ENCODE measurements around the gene ATXN10. TPM values are rescaled to one million over a fixed set of nuclear protein-coding genes. Genes with fewer than 3 reads are reported as not detected.

ATXN10 gene
- total and polyA plus RNA-seq, 12 donors = 11.8 to 169 (median 142) TPM

DNA sequence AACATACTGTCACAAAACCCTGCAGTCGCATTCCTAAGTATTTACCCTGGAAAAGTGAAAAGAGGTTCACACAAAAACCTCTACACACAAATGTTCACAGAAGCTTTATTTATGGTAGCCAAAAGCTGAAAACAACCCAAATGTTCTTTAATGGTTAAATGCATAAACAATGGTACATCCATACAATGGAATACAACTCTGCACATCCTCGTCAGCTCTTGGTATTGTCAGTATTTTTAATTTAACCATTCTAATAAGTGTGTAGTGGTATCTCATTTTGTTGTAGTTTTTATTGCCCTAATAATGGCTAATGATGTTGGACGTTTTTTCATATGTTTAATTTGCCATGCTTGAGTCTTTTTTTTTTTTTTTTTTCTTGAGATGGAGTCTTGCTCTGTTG, 99.4 kb downstream of the ATXN10 start:
- no peak overlapping the region for H3K27ac ChIP-seq
- TF ChIP-seq, protein P1, sequence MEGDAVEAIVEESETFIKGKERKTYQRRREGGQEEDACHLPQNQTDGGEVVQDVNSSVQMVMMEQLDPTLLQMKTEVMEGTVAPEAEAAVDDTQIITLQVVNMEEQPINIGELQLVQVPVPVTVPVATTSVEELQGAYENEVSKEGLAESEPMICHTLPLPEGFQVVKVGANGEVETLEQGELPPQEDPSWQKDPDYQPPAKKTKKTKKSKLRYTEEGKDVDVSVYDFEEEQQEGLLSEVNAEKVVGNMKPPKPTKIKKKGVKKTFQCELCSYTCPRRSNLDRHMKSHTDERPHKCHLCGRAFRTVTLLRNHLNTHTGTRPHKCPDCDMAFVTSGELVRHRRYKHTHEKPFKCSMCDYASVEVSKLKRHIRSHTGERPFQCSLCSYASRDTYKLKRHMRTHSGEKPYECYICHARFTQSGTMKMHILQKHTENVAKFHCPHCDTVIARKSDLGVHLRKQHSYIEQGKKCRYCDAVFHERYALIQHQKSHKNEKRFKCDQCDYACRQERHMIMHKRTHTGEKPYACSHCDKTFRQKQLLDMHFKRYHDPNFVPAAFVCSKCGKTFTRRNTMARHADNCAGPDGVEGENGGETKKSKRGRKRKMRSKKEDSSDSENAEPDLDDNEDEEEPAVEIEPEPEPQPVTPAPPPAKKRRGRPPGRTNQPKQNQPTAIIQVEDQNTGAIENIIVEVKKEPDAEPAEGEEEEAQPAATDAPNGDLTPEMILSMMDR (IDR thresholded peaks at IDR 0.05) = no peak
- H3K9me3 ChIP-seq = peaks cover 0 to 7% (median 0%) of the 10 kb centered on the region in 11 donors
- ATAC-seq (no peak), DNase-seq (no peak)
- H3K4me1 ChIP-seq = peaks cover 0 to 8% (median 0%) of the 10 kb centered on the region in 9 donors
- no peak overlapping the region for H3K4me3 ChIP-seq
- 95 to 96% methylated on average over 3 of the region's 3 CpGs for WGBS, 2 donors
- H3K27me3 ChIP-seq = no peaks in the 10 kb centered on the region
- intact Hi-C loops (cut with DNase I) = no loop called here
- H3K36me3 ChIP-seq = peaks cover 0 to 15% (median 0%) of the 10 kb centered on the region in 9 donors

DNA sequence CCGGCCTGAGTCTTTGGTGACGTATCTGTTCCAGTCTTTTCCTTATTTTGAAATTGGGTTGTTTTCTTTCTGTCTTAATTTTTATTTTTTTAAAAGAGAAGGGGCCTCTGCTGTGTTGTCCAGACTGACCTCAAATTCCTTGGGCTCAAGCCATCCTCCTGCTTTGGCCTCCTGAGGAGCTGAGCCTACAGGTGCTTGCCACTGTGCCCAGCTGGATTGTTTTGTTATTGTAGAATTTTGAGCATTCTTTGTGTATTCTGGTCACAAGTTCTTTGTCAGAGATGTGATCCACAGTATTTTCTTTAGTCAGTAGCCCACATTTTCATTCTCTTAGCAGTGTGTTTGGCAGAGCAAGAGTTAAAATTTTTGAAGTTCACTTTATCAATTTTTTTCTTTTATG, 100.1 kb downstream of the ATXN10 start:
- DNase-seq = no peak
- H3K4me1 ChIP-seq = peaks cover 0 to 8% (median 0%) of the 10 kb centered on the region in 9 donors
- no peaks in the 10 kb centered on the region for H3K27me3 ChIP-seq
- peaks cover 0 to 7% (median 0%) of the 10 kb centered on the region in 11 donors for H3K9me3 ChIP-seq
- 98 to 100% methylated on average over 2 of the region's 2 CpGs for WGBS, 2 donors
- no peak overlapping the region for H3K4me3 ChIP-seq
- intact Hi-C loops (cut with DNase I) = no loop called here
- no peak for ATAC-seq
- H3K27ac ChIP-seq = no peak overlapping the region
- TF ChIP-seq, protein P1 (IDR thresholded peaks at IDR 0.05) = no peak
- H3K36me3 ChIP-seq = peaks cover 0 to 15% (median 0%) of the 10 kb centered on the region in 9 donors

DNA sequence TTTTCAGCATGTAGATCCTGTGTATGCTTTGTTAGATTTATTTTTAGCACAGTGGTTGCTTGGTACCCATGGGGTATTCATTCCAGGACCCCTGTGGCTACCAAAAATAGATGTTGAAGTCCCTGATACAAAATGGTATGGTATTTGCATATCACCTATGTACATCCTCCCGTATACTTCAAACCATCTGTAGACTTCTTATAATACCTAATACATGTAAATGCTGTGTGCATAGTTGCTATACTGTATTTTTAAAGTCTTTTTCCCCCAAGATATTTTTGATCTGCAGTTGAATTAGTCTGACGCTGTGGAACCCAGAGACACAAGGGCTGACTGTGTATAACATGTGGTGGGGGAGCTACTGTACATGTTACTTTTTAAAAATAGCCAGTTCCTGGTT, 101.1 kb downstream of the ATXN10 start:
- WGBS, 2 donors = 74 to 79% methylated on average over 2 of the region's 2 CpGs
- ATAC-seq = no peak
- TF ChIP-seq, protein P1 (IDR thresholded peaks at IDR 0.05) = no peak
- no peaks in the 10 kb centered on the region for H3K27me3 ChIP-seq
- intact Hi-C loops (cut with DNase I) = no loop called here
- no peak overlapping the region for H3K27ac ChIP-seq
- H3K36me3 ChIP-seq = peaks cover 0 to 16% (median 0%) of the 10 kb centered on the region in 9 donors
- H3K4me1 ChIP-seq = peaks cover 0 to 8% (median 0%) of the 10 kb centered on the region in 9 donors
- peaks cover 0 to 7% (median 0%) of the 10 kb centered on the region in 11 donors for H3K9me3 ChIP-seq
- DNase-seq = no peak
- H3K4me3 ChIP-seq = no peak overlapping the region

GRCh38 chr22:45774001-45774670, 102.5 kb downstream of the ATXN10 start:
- Histone ChIP-seq H3K27me3 (no peaks in the 10 kb centered on the region), H3K27ac (no peak overlapping the region), H3K4me3 (no peak overlapping the region), H3K36me3 (peaks cover 0 to 21% (median 0%) of the 10 kb centered on the region in 9 donors), H3K4me1 (peaks cover 0 to 8% (median 0%) of the 10 kb centered on the region in 9 donors), H3K9me3 (peaks cover 0 to 7% (median 0%) of the 10 kb centered on the region in 11 donors)
- ATAC-seq (peak in 1 of 8 donors; percentile 26), DNase-seq (no peak)
- TF ChIP-seq, protein P1 (IDR thresholded peaks at IDR 0.05) = no peak
- intact Hi-C loops (cut with DNase I) = no loop called here
- 94 to 95% methylated on average over 6 of the region's 6 CpGs for WGBS, 2 donors
